OCI-LY7 (cell line): Measurements from ENCODE around the gene MARK4. TPM values are rescaled to one million over a fixed set of nuclear protein-coding genes. Genes with fewer than 3 reads are reported as not detected.

Source experiments
- BruUV-seq: library from RNA; stranded (reverse); fragments of 400-500 nt; replicated peaks from 2 replicates; lab custom pipeline; 2021; lab: Mats Ljungman, UMichigan
- CTCF ChIA-PET: fragments of 300-600 bp; sonication (Branson Sonifier 250); formaldehyde crosslinking; loops from one replicate; lab custom pipeline; 2022; ENCODE audit warnings: antibody characterized with exemption; ENCODE audit not compliant: unreplicated experiment; lab: Charles Lee
- POLR2A ChIA-PET: fragments of 300-600 bp; sonication (Branson Sonifier 250); formaldehyde crosslinking; loops from one replicate; lab custom pipeline; 2022; ENCODE audit warnings: antibody characterized with exemption; lab: Charles Lee
- DNase-seq: peaks from one replicate; pipeline ENCODE4 v3.0.0-alpha.2; 2015; ENCODE audit warnings: low spot score
- H2AFZ ChIP-seq: fragments of 200-600 bp; sonication (generic), shearing (Covaris generic); 2 replicates; pipeline ENCODE4 v1.6.1; 2014; ENCODE audit warnings: mild to moderate bottlenecking, antibody characterized with exemption, low read length, moderate library complexity
- H3K27ac ChIP-seq: fragments of 200-600 bp; sonication (generic); 2 replicates; pipeline ENCODE4 v1.5.1; 2014; ENCODE audit warnings: mixed run types, low read depth, mild to moderate bottlenecking, moderate library complexity, low read length, inconsistent platforms; ENCODE audit not compliant: poor library complexity, severe bottlenecking
- H3K36me3 ChIP-seq: fragments of 200-600 bp; sonication (generic); 2 replicates; pipeline ENCODE4 v1.6.1; 2014; ENCODE audit warnings: mild to moderate bottlenecking, antibody characterized with exemption, low read length, moderate library complexity, mixed read lengths; ENCODE audit not compliant: insufficient read depth
- H3K4me1 ChIP-seq: fragments of 200-600 bp; sonication (generic); 2 replicates; pipeline ENCODE4 v1.5.1; 2014; ENCODE audit warnings: mild to moderate bottlenecking, low read length; ENCODE audit not compliant: insufficient read depth, poor library complexity, severe bottlenecking
- H3K4me2 ChIP-seq: fragments of 200-600 bp; sonication (generic); 2 replicates; pipeline ENCODE4 v1.6.1; 2014; ENCODE audit warnings: mild to moderate bottlenecking, low read length
- H3K4me3 ChIP-seq: fragments of 200-600 bp; sonication (generic); 2 replicates; pipeline ENCODE4 v1.5.1; 2014; ENCODE audit warnings: mild to moderate bottlenecking, low read depth, low read length; ENCODE audit not compliant: poor library complexity, severe bottlenecking
- H3K79me2 ChIP-seq: fragments of 200-600 bp; sonication (generic); 2 replicates; pipeline ENCODE4 v1.6.1; 2016; ENCODE audit warnings: low read depth, mild to moderate bottlenecking, low read length, moderate library complexity, mixed read lengths; ENCODE audit not compliant: insufficient read depth
- H3K9me2 ChIP-seq: fragments of 200-600 bp; sonication (generic); 2 replicates; pipeline ENCODE4 v1.6.1; 2016; ENCODE audit warnings: mild to moderate bottlenecking, low read length, mixed read lengths; ENCODE audit not compliant: insufficient read depth
- H3K9me3 ChIP-seq: fragments of 200-600 bp; sonication (generic); 2 replicates; pipeline ENCODE4 v1.6.1; 2014; ENCODE audit warnings: mild to moderate bottlenecking, mixed run types, low read length, mixed read lengths
- H4K20me1 ChIP-seq: fragments of 200-600 bp; sonication (generic); 2 replicates; pipeline ENCODE4 v1.6.1; 2014; ENCODE audit warnings: mild to moderate bottlenecking, antibody characterized with exemption, low read length, moderate library complexity, mixed read lengths; ENCODE audit not compliant: insufficient read depth
- CTCF ChIP-seq: fragments of 200-600 bp; sonication (generic); conservative IDR thresholded peaks from 2 replicates; pipeline ENCODE4 v1.5.1; 2014; ENCODE audit warnings: mild to moderate bottlenecking, antibody characterized with exemption, low read length, moderate library complexity, mixed read lengths
- EZH2phosphoT487 ChIP-seq: fragments of 200-600 bp; sonication (generic); IDR thresholded peaks from 2 replicates; pipeline ENCODE4 v1.6.1; 2018; ENCODE audit warnings: low read depth, borderline replicate concordance, mild to moderate bottlenecking, mixed run types, antibody characterized with exemption, low read length, moderate library complexity, mixed read lengths
- intact Hi-C: fragments of 100-400 bp; cut with micrococcal nuclease; formaldehyde crosslinking; loops from one replicate; pipeline ENCODE4 v1.10.0; 2022; ENCODE audit not compliant: unreplicated experiment
- total RNA-seq, 2 experiments: library from RNA; depleted of rRNA in 1 of 2; stranded (reverse); fragments of >200 nt in 1 of 2; shearing (Covaris generic) in 1 of 2; gene quantifications; 2 replicates each; pipeline ENCODE4 v1.2.3, GENCODE V29; 2014 to 2022

MARK4 gene
- total RNA-seq, 2 experiments from 2014 or later: 14.2 to 24.5 TPM

DNA sequence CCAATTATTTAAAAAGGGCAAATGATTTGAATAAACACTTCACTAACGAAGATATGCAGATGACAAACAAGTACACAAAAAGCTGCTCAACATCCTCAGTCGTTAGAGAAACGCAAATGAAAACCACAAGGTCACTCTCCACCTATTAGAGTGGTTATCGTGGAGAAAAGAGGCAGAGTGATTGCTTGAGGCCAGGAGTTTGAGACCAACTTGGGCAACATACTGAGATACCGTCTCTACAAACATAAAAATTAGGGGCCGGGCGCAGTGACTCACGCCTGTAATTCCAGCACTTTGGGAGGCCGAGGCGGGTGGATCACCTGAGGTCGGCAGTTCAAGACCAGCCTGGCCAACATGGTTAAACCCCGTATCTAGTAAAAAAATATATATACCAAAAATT is 45.3 kb upstream of the MARK4 start:
- Histone ChIP-seq H3K4me3 (no peak overlapping the region), H3K79me2 (no peaks in the 10 kb centered on the region), H3K9me2 (no peaks in the 10 kb centered on the region), H3K36me3 (no peaks in the 10 kb centered on the region), H3K9me3 (no peaks in the 10 kb centered on the region), H3K4me1 (no peaks in the 10 kb centered on the region), H3K27ac (no peak overlapping the region), H3K4me2 (no peak overlapping the region), H4K20me1 (no peaks in the 10 kb centered on the region), H2AFZ (no peak overlapping the region)
- no peak for TF ChIP-seq EZH2phosphoT487
- TF ChIP-seq CTCF: no peak
- DNase-seq: no peak
- BruUV-seq: no TSS peak
- intact Hi-C loops: no loop called here
- POLR2A ChIA-PET: interaction anchor here (0.6 to 0.7 kb wide), 3 partner anchors 31 to 214 kb away, joined by 3 to 4 read pairs (median 4); no protein-coding TSS in a partner anchor
- CTCF ChIA-PET: no interaction called here

- no peaks in the 10 kb centered on the region for H3K9me2 ChIP-seq
- POLR2A ChIA-PET: interaction anchor here (0.7 kb wide), 2 partner anchors 51 to 214 kb away, joined by 4 read pairs; no protein-coding TSS in a partner anchor
- BruUV-seq: no TSS peak
- CTCF ChIA-PET: no interaction called here
- no peaks in the 10 kb centered on the region for H4K20me1 ChIP-seq
- H3K4me3 ChIP-seq: no peak overlapping the region
- H3K9me3 ChIP-seq: no peaks in the 10 kb centered on the region
- TF ChIP-seq EZH2phosphoT487 (no peak), CTCF (no peak)
- H3K79me2 ChIP-seq: no peaks in the 10 kb centered on the region
- H3K27ac ChIP-seq: no peak overlapping the region
- H3K4me2 ChIP-seq: no peak overlapping the region
- no peaks in the 10 kb centered on the region for H3K36me3 ChIP-seq
- intact Hi-C loops: no loop called here
- DNase-seq: no peak
- H2AFZ ChIP-seq: no peak overlapping the region
- H3K4me1 ChIP-seq: no peaks in the 10 kb centered on the region
Measured at GRCh38 chr19:45206328-45206727, 44.7 kb upstream of the MARK4 start.

- POLR2A ChIA-PET: no interaction called here
- H3K4me2 ChIP-seq: no peak overlapping the region
- no peak for TF ChIP-seq CTCF
- TF ChIP-seq EZH2phosphoT487: no peak
- no peak for DNase-seq
- no peaks in the 10 kb centered on the region for H3K4me1 ChIP-seq
- no peaks in the 10 kb centered on the region for H3K9me3 ChIP-seq
- H2AFZ ChIP-seq: no peak overlapping the region
- BruUV-seq: no TSS peak
- no peak overlapping the region for H3K27ac ChIP-seq
- H3K9me2 ChIP-seq: no peaks in the 10 kb centered on the region
- H3K79me2 ChIP-seq: no peaks in the 10 kb centered on the region
- intact Hi-C loops: no loop called here
- no peak overlapping the region for H3K4me3 ChIP-seq
- H4K20me1 ChIP-seq: no peaks in the 10 kb centered on the region
- CTCF ChIA-PET: no interaction called here
- H3K36me3 ChIP-seq: no peaks in the 10 kb centered on the region
Measured at GRCh38 chr19:45211751-45212381, 39.2 kb upstream of the MARK4 start.
